Activated gamma-delta T cell treated with Interleukin-2 at 50 U/mL for 16 hours (primary cell): ENCODE results near the gene DGCR2.
A peak's percentile ranks its signal among the peaks of the same experiment; 100 is the strongest.

Source experiments
- DNase-seq: peaks from one replicate; pipeline ENCODE4 v3.0.0-alpha.2; 2020

DGCR2 gene

DNA sequence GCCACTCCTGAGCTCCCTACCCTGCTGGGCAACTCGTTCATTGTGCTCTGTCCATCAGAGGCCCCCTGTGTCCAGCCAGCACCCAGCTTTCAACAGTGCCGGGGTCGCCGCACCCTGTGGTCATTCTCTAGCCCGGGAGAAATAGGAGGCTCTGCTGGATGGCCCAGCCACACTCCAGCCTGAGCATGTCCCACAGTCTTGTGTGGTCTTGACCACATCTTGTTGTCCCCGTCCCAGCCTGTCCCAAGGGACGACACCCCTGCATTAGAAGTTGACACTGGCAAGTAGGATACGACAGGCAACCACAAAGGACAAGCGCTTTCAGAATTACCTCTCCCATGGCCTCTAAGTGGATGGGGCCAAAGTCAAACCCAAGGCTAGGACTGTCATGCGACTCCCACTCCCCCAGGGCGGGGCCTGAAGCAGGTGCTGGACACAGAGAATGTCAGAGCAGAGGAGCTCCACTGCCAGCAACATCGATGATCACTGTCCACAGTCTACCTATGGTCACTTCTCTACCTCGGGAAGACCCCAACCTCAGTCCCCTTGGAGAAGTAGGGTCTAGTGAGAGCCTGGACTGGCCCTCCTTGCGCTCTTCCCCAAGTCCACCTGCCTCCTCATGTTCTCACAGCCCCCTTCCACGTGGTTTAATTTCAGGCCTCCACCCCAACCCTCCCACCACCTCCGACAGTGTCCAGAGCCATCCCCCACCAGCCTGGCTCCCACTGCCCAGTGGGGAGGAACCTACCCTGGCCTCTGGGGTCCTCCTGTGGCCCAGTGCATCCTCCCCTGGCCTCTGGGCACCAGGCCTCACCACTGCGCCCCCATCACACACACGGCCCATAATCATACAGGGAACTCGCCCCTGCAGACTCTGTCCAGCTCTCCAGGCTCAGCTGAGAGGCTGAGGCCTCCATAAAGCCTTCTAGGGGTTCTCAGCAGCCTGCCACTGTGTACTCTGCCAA is 4.4 kb upstream of the DGCR2 start:
- DNase-seq: no peak

DNA sequence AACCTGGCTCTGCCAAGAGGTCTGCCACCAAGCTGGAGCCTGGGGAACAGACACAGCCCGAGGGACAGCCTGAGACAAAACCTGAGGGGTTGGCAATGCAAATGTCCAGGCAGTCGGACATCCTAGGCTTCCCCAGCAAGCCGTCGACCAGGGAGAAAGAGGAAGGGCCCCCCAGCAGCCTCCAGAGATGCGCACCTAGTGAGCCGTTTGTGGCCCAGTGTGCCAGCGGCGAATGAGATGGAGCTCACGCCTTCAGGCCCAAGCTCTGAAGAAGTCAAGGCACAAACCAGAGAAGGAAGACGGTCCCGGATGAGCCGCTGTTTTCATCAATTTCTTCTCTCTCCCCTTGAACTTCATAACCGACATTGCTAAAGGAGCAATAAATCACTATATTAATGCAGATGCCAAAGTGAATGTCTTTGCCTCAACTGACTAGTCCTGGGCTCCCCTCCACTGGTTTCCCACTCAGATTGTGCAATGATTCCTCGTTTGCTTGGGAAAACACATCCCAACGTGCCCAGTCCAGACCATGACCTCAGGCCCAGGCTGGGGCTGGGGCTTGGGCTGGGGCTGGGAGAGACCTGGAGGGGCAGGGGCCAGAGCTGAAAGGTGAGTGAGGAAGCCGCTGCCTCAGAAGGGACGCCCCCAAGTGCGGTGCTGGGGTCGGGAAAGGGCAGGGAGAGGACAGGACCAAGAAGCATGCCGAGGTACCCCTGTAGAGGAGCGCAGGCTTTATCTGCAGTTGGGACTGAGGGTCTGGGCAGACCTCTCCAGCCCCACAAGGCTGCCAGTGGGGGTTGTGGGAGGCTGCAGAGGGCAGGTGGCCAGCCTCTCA is 3.5 kb upstream of the DGCR2 start:
- DNase-seq: no peak

DNA sequence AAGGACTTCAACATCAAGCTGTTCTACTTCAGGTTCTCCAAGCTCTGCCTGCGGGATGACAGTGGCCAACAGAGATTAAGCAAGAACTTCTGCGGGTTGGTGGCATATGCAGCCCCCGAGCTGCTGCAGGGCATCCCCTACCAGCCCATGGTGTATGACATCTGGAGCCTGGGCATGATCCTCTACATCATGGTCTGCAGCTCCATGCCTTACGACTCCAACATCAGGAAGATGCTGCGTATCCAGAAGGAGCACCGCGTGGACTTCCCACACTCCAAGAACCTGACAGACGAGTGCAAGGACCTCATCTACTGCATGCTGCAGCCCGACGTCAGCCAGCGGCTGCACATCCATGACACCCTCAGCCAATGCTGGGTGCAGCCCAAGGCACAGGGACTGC is 2.8 kb upstream of the DGCR2 start:
- no peak for DNase-seq

DNA sequence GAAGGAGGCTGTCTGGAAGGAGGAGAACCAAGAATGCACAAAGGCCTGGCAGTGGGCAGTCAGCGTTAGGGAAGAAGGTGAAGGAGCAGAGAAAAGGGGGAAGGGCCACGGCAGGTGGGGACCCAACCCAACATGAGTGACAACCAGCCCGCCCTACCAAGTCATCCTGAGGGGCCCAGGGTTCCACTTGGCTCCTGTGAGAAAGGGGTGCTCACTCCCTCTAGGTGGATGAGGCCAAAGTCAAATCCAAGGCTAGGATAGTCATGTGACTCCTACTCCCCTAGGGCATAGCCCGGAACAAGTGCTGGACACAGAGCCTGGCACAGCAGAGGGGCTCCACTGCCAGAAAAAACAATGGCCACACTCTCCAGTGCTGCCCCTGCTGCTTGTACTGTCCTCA is 2.2 kb upstream of the DGCR2 start:
- DNase-seq: no peak

DNA sequence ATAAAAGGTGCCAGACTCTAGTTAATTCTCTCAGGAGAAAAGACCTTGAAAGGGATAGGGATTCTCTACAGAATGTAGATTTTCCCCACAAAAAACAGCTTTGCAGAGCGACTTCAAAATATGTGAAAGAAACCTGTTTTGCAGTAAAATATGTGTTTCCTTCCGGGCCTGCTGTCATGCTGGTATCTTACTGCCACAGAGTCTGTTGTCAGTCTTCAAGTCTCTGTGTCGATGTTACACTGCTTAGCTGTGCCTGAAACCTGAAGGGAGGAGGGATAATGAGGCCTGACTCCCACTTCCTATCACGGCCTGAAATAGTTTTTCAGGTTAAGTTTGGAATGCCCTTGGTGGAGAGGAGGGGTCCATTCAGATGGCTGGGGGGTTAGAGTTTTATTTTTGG is 1.7 kb upstream of the DGCR2 start:
- no peak for DNase-seq

DNA sequence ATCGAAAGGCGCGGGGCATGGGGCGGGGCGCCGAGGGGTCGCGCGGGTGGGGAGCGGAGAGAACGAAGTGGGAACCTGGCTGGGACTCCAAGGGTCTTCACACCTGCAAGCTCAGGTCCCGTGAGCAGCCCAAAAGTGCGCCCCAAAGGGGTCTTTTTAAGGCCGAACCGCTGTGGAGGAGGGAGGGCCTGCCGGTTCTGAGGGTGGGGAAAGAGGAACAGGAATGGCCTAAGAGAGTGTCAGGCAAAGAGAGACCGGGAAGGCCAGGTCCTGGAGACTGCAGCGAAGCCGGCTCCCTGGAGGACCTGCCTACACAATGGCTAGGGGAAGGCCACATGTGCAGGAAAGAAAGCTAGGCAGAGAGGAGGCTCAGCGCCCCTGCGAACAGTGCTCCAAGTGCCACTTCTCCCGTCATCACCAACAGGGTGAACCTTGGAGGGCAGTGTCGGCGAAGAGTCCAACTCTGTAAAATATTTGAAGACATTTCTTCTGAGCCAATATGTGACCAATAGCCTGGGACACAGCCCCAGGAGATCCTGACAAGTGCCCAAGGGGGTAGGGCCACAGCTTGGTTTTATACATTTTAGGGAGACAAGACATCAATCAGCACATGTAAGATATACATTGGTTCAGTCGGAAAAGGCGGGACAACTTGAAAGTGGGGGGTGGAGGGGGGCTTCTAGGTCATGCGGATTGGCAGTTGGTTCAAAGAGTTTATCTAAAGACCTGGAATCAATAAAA is 710 bp upstream of the DGCR2 start:
- DNase-seq: no peak

DNA sequence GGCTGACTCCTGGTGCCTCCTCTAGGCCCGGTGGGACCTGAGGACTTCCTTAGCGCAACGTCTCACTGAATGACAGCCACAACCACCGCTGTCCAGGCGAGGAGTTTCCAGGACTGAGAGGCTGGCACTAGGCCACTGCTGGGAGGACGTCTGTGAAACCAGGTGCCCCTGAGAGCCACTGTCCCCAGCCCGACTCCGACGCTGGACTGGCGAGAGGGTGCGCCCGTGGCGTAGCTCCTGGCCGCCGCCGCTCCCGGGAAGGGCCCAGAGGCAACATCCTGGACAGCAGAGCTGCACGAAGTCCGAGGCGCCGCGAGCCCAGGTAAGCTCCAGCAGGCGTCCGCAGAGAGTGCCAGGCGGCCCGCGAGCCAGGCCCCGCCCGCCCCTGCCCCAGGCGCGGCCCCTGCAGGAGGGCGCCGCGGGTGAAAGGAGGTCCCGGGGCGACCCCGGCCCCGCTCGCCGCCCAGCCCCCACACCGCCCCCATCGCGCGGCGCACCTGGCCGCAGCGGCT is 525 bp downstream of the DGCR2 start:
- peak; percentile 17 for DNase-seq

DNA sequence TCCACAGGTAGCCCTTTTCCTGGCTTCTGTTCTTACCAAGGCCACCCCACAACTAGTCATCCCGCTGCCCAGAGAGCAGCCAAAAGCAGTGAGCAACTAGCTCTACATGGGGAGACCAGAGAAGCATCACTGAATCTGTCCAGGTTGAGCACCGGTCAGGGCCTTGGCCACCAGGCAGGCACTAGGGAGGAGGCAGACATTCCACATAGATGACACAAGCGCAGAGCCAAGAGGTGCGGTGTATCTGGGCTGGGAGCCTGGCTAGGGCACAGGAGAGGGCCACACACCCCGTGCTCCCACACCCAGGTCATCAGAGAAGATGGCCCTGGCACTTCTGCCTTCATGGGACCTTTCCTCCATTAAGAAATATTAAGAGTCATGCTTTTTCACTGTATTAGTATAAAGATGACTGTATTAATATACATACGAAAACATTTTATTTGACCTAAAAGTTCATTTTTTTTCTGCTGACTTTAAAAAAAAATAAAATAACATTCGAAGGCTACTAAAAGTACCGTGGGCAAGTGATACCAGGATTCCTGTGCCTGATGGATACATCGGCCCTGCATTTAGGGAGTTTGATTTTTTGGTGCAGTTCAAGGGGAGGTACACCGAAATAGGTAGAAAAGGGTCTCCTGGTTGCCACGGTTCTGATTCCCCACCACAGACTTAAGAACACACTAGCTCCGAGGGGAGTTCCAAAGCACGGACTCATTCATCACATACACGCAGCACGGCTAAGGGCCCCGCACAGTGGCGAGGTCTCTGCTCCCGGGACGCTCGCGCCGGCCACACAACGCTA is 1.2 kb downstream of the DGCR2 start:
- DNase-seq: no peak

DNA sequence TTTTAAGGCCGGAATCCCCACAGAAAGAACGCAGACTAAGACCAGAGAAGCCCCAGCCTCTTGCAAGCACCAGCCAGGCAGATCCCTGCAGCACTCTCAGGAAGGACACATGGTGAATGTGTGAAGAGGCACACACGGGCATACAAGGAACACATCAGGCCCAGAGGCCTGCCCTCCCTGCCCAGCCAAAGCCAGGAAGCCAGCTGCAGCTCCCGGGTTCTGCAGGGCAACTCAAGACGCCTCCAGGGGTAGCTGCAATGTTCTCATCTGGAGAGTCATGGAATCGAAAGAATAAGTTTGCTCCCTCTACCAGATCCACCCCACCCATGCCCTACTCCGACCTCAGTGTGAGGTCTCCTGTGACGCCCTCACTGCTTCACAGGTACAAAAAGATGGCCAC is 2.3 kb downstream of the DGCR2 start:
- no peak for DNase-seq

DNA sequence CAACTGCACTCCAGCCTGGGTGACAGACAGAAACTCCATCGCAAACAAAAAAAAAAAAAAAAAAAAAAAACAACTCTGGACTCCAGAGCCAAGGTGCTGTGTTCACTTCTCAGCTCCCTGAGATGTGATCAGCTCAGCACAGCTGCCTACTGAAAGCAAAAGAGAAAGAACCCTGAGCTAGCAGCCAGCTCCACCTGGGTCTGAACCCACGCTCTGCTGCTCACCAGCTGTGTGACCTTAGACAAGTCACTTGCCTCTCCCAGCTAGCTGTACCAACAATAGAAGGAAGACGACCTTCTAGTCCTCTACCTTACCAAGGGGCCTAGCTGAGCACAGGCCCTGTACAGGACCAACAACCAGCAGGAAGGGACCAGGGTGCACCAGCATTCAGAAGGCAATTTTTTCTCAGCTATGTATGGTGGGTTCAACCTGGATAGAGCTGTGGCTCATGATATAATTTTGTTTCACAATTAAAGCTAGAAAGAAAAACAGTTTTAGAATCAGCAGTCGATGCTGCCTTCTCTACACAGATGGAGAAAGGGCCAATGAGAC is 3.8 kb downstream of the DGCR2 start:
- no peak for DNase-seq

DNA sequence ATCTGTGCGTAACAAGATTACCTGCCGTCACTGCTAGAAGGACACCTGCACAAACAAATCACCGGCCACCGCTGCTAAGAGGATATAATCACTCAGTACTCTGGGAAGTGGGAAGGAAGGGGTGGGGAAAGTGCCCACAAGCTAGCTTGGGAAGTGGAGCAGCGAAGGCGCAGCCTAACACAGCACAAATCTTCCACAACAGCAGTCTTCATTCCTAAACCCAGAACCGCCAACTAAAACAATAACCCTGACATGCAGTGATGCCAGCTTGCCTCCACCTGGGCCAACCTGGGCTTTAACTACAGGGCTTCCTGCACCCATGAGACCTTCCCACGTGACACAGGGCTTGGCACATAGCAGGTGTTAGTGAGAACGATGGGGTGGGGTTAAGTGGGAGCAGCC is 5.1 kb downstream of the DGCR2 start:
- no peak for DNase-seq

DNA sequence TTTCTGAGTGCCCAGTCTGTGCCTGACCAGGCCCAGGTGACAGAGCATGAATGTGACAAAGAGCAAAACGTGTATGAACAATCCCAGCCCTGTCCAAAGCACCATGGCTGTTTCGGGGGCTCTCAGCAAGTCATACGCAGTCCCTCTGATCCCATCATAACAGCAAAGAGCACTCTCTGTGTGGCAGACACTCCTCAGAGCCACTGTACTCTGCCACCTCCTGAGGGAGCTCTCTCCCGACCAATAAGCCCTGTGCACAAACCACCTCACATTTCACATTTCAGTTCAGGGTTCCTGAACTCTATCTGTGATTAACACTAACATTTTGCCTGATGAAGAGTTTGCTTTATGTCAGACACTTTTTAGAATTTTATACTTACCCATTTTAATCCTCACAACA is 6.6 kb downstream of the DGCR2 start:
- no peak for DNase-seq

DNA sequence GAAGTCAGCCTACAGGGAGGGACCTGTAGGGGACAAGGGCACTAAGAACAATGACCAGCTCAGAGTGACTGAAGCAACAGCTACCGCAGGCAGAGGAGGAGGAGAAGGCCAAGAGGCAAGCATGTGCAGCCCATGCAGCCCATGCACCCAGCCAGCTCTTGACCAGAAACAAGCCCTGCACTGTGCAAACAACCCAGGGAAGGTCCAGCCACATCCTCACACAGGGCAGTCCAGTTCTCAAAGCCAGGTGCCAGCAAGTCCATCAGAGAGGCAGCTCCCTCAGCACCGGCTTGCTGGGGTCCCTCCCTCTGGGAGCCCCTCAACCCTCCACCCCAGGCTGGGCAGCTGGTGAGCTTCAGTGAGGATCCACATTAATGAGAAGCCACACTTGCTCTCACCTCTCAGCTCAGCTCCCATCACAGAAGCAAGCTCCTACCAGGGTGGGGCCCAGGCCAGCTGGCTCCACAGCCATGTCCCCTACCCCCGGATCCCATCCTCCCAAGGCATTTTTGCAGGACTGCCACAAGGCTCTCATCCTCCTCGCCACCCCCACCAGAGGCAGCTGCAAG is 7.1 kb downstream of the DGCR2 start:
- DNase-seq: no peak

DNA sequence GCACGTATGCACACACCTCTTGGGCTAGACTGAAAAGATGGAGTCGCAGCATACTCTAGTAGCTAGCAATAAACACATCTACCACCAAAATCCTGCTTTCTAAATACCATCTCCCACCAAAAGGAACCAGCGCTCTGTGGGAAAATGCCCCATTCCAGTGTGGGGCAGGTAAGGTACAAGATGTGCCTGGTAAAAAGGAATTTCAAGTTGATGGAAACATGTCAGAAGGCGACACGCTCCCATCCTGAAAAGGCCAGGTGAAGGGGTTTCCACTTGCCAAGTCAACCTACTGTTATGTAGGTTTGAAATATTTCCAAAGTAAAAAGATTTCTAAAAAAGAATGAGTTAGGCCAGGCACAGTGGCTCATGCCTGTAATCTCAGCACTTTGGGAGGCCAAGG is 8.8 kb downstream of the DGCR2 start:
- no peak for DNase-seq

DNA sequence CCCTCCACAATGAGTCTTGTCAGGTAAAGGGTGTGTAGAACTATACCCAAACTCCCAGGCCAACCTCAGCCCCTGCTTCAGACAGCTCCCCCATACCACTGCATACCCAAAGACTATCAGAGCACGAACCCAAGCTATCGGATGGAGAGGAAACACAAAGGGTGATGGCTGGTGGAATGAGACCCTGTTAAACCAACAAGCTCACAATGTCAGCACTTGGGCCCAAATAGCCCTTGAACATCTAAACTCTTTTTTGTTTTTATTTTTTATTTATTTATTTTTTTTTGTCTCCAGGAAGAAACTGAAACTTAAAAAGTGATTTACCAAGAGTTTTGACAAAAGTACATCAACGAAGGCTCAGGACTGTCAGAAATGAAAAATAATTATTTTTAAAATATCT is 10.6 kb downstream of the DGCR2 start:
- DNase-seq: no peak

DNA sequence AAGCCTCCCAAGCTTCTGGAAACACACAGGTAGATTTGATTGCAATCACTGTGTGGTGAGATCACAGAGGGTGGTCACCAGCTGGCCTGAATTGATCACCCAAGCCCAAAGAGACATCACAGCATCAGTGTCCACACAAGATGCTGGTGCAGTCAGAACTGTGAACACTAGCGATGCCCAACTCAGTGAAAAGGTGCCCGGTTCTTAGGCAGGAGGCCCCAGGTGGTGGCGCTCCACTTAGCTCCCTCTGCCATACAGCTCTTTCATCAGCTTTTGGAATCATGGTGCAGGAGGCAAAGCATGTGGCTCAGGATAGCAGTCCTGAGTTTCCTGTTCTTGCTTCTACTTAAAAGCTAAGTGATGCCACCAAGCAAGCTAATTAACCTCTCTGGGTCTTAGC is 11.1 kb downstream of the DGCR2 start:
- no peak for DNase-seq

DNA sequence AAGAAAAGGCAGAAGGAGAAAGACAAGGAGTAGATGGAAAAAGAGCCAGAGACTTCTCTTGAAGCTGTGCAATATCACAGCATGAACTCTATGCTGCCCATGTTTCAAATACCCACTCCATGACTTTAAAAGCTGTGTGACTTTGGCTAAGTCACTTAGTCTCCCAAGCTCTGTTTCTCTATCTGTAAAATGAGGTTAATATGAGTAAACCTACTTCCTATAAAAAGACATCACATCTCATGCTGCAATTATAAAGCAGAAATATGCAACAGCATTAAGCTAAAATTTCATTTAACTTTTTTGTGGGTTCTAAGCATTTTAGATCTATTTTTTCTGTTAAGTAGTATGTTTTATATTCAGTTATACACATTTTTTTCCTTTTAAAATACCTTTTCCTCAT is 11.6 kb downstream of the DGCR2 start:
- no peak for DNase-seq

DNA sequence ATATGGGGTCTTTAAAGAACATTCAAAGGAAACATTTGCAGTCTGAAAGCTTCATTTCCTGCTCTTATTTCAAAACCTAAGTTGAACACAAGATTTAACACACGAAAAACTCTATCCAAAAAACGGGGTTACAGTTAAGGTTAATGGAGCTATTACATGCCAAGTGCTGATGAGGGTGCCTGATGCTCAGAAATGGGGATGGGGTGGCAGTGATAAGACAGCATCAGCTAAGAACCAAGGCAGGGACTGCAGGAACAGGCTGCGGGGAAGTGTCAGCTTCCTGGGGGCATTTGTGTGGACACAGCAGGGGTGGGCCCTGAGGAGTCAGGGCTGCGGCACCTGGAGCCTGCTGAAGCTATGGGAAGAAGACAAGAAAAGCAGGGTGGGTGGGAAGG is 12.2 kb downstream of the DGCR2 start:
- DNase-seq: no peak

DNA sequence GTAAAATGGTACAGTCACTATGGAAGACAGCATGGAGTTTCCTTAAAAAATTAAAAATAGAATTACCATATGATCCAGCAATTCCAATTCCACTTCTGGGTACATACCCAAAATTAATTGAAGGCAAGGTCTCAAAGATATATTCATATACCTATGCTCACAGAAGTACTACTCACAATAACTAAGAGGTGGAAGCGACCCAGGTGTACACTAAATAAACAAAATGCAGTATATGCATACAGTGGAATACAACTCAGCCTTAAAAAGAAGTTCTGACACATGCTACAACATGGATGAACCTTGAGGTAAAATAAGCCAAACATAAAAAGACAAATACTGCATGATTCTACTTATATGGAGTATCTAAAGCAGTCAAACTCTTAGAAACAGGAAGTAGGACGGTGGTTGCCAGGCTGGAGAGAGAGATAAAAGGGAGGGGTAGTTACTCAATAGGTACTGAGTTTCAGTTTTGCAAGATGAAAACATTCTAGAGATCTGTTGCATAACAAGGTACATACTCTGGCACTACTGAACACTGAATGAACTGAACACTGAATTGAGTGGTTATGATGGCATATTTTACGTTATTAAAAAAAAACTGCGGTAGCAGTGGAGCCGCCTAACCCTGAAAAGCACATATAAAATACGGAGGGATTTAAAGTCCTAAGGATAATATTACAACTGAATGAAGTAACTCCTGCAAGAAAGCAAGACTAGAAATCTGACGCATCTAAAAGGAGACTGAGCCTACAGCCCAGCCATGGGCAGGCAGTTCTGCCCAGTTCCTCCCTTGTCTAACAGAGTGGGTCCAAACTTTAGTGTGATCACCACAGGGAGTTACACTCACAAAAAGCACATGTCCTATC is 12.8 kb downstream of the DGCR2 start:
- DNase-seq: peak; percentile 53

DNA sequence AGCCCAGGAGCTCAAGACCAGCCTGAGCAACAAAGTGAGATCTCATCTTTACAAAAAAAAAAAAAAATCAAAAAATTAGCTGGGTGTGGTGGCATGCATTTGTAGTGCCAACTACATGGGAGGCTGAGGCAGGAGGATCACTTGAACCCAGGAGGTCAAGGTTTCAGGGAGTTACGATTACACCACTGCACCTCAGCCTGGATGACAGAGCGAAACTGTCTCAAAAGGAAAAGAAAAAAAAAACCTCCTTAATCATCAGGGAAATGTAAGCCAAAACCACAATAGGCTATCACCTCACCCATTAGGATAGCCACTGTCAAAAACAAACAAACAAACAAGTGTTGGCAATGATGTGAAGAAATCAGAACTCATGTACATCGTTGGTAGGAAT is 13.4 kb downstream of the DGCR2 start:
- no peak for DNase-seq

DNA sequence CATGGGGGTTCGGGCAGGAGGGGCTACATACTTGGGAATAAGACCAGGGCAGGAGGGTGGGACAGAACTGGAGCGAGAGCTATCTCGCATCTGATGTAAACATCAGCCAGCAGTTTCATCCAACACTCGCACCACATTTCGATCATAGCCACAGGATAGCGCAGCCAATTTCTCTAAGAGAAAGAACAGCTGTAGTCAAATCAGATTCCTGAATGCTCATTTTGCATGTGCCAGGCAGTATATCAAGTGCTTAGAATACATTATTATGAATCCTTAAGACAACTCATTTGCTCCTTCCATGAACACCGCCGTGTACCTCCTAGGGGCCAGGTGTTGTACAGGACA is 14.5 kb downstream of the DGCR2 start:
- DNase-seq: no peak
